ENCODE results near the gene PIP4K2A. TPM values are rescaled to one million over a fixed set of nuclear protein-coding genes. Genes with fewer than 3 reads are reported as not detected.

The PIP4K2A gene
- total RNA-seq, 1 donor from 2014 or later = 110 TPM

DNA sequence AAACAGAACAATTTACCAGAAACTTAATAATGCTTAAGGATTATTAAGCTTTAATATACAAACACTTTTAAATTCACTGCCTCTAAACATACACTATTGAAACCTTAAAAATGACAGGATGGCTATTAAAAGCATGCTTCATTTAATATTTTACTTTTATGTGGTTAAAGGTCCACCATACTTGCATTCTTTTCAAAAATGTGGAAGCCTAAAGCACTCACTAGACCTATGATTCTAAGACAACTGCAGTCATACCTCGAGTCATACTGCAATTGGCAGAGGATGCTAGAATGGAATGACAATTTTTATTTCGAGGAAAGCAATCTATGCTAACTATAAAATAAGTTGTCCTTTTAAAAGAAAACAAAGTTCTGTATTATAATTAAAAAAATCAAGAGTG, 85.3 kb downstream of the PIP4K2A start:
- peak overlapping the region; percentile 16 for H3K27ac Mint-ChIP-seq (ENCODE audit: unreplicated experiment)

DNA sequence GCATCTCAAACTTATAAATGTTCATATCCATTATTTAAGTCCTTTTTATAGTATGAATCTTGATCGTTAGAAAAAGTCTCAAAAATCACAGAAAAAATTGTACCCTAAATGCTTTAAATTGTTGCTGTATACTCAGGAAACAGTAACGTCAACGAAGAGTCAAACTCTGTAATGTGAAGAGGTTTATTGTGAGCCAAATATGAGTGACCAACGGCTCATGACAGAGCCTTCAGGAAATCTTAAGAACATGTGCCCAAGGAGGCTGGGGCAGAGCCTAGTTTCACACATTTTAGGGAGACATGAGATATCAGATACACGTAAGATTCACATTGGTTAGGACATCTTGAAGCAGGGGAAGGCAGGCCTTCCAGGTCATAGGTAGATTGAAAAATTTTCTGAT, 86.1 kb downstream of the PIP4K2A start:
- Mint-ChIP-seq H3K27me3 (ENCODE audit: unreplicated experiment) (peaks cover 6% of the 10 kb centered on the region), H3K4me3 (ENCODE audit: unreplicated experiment) (no peak overlapping the region), H3K36me3 (ENCODE audit: low read depth, unreplicated experiment) (no peaks in the 10 kb centered on the region), H3K4me1 (ENCODE audit: unreplicated experiment) (peaks cover 88% of the 10 kb centered on the region), H3K9me3 (ENCODE audit: unreplicated experiment) (no peaks in the 10 kb centered on the region), H3K27ac (ENCODE audit: unreplicated experiment) (peak overlapping the region; percentile 87)
- TF ChIP-seq, protein P1, sequence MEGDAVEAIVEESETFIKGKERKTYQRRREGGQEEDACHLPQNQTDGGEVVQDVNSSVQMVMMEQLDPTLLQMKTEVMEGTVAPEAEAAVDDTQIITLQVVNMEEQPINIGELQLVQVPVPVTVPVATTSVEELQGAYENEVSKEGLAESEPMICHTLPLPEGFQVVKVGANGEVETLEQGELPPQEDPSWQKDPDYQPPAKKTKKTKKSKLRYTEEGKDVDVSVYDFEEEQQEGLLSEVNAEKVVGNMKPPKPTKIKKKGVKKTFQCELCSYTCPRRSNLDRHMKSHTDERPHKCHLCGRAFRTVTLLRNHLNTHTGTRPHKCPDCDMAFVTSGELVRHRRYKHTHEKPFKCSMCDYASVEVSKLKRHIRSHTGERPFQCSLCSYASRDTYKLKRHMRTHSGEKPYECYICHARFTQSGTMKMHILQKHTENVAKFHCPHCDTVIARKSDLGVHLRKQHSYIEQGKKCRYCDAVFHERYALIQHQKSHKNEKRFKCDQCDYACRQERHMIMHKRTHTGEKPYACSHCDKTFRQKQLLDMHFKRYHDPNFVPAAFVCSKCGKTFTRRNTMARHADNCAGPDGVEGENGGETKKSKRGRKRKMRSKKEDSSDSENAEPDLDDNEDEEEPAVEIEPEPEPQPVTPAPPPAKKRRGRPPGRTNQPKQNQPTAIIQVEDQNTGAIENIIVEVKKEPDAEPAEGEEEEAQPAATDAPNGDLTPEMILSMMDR (IDR thresholded peaks at IDR 0.05; ENCODE audit: unreplicated experiment) = no peak
- DNase-seq (ENCODE audit: low spot score) = no peak

More for the DNA sequence above, 85.3 kb downstream of the PIP4K2A start:
- TF ChIP-seq, protein P1 (IDR thresholded peaks at IDR 0.05; ENCODE audit: unreplicated experiment) = no peak
- no peak for DNase-seq (ENCODE audit: low spot score)
- Mint-ChIP-seq H3K27me3 (ENCODE audit: unreplicated experiment) (peaks cover 6% of the 10 kb centered on the region), H3K4me1 (ENCODE audit: unreplicated experiment) (peaks cover 89% of the 10 kb centered on the region), H3K36me3 (ENCODE audit: low read depth, unreplicated experiment) (no peaks in the 10 kb centered on the region), H3K9me3 (ENCODE audit: unreplicated experiment) (no peaks in the 10 kb centered on the region), H3K4me3 (ENCODE audit: unreplicated experiment) (no peak overlapping the region)

DNA sequence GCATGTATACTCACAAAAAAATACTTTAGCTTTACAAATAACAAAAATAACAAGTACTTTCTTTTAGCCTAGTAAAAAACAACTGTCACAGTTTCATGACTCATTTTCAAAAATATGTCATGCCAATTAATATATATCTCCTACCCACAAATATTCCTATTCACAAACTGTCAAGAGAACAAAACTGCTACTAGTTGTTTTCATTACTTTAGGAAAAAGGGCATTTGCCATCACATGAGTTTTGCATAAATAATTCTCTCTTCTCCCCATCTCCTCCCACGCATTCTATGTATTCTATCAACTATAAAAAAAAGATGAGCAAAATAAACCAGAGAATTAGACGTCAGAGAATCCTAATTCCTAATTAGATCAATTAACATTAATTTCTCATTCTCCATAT, 87.6 kb downstream of the PIP4K2A start:
- TF ChIP-seq, protein P1 (IDR thresholded peaks at IDR 0.05; ENCODE audit: unreplicated experiment) = no peak
- Mint-ChIP-seq H3K4me1 (ENCODE audit: unreplicated experiment) (peaks cover 88% of the 10 kb centered on the region), H3K27me3 (ENCODE audit: unreplicated experiment) (peaks cover 5% of the 10 kb centered on the region), H3K4me3 (ENCODE audit: unreplicated experiment) (peak overlapping the region; percentile 1), H3K36me3 (ENCODE audit: low read depth, unreplicated experiment) (no peaks in the 10 kb centered on the region), H3K9me3 (ENCODE audit: unreplicated experiment) (no peaks in the 10 kb centered on the region), H3K27ac (ENCODE audit: unreplicated experiment) (peak overlapping the region; percentile 98)
- no peak for DNase-seq (ENCODE audit: low spot score)

DNA sequence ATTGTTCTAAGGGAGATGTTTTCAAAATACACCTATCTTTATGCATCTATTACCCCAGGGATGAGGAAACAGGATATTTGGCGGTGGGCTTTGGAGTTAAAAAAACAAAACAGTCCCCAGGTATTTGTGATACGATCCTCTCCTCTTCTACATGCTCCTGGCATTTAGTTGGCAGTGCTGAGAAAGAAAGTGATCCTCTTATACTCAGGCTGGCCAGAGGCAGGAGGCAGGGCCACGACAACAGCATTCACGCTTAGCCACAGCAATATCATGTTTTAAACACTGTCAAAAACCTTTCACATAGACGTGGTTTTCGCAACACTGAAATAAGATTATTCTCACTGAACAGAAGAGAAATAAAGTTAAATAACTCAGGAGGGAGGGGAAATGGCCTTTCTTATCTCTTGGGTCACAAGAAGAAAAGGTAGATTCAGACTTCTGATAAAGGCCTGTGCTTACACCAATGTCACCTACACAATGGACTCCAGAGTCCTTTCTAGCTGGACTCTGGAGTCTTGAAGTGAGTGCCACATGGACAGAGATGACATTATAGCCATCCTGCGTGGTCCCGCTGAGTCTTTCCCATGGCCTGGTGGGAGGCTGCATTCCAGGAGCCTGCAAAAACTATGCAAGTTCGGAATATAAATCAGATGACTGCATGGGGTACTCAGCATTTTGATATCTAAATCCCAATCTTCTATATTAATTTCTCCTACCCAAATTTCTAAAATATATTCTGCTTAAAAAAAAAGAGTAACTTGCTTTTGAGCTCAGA, 88.7 kb downstream of the PIP4K2A start:
- Mint-ChIP-seq H3K4me1 (ENCODE audit: unreplicated experiment) (peaks cover 88% of the 10 kb centered on the region), H3K9me3 (ENCODE audit: unreplicated experiment) (no peaks in the 10 kb centered on the region), H3K4me3 (ENCODE audit: unreplicated experiment) (no peak overlapping the region), H3K36me3 (ENCODE audit: low read depth, unreplicated experiment) (no peaks in the 10 kb centered on the region), H3K27ac (ENCODE audit: unreplicated experiment) (peak overlapping the region; percentile 98), H3K27me3 (ENCODE audit: unreplicated experiment) (peaks cover 3% of the 10 kb centered on the region)
- TF ChIP-seq, protein P1 (IDR thresholded peaks at IDR 0.05; ENCODE audit: unreplicated experiment) = no peak
- DNase-seq (ENCODE audit: low spot score) = no peak

DNA sequence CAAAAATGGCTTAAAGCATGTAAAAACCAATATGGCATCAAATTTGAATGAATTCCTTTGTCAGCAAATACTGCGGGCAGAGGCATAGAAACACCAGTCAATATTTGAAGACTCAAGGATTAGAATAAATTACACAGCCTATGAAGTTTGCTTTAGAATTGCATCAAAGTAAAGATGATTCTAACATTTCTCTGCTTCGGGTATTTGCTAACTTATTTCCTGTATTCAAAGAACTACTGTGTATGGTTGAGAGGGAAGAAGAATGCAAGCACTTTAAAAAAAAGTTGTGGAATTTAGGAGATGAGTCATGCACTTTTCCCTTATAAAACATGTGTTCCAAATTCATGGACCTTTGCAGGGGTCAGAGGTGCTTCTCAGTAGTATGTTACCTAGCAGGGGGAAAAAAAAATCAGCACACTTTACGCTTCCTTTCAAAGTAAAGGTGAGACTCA, 90.1 kb downstream of the PIP4K2A start:
- no peak for DNase-seq (ENCODE audit: low spot score)
- peaks cover 89% of the 10 kb centered on the region for H3K4me1 Mint-ChIP-seq (ENCODE audit: unreplicated experiment)
- H3K9me3 Mint-ChIP-seq (ENCODE audit: unreplicated experiment) = no peaks in the 10 kb centered on the region
- H3K36me3 Mint-ChIP-seq (ENCODE audit: low read depth, unreplicated experiment) = peaks cover 3% of the 10 kb centered on the region
- TF ChIP-seq, protein P1 (IDR thresholded peaks at IDR 0.05; ENCODE audit: unreplicated experiment) = no peak
- no peak overlapping the region for H3K4me3 Mint-ChIP-seq (ENCODE audit: unreplicated experiment)
- no peaks in the 10 kb centered on the region for H3K27me3 Mint-ChIP-seq (ENCODE audit: unreplicated experiment)
- peak overlapping the region; percentile 98 for H3K27ac Mint-ChIP-seq (ENCODE audit: unreplicated experiment)

Data from endothelial cell (in vitro differentiated cells).